Activated CD8-positive, alpha-beta memory T cell treated with anti-CD3 and anti-CD28 coated beads, Interleukin-2, amount 50 U/mL, for 4 hours (primary cell): ENCODE data around the gene CCNL2.

Source experiments
- DNase-seq: peaks from one replicate; pipeline ENCODE4 v3.0.0-alpha.2; 2020

The CCNL2 gene

DNA sequence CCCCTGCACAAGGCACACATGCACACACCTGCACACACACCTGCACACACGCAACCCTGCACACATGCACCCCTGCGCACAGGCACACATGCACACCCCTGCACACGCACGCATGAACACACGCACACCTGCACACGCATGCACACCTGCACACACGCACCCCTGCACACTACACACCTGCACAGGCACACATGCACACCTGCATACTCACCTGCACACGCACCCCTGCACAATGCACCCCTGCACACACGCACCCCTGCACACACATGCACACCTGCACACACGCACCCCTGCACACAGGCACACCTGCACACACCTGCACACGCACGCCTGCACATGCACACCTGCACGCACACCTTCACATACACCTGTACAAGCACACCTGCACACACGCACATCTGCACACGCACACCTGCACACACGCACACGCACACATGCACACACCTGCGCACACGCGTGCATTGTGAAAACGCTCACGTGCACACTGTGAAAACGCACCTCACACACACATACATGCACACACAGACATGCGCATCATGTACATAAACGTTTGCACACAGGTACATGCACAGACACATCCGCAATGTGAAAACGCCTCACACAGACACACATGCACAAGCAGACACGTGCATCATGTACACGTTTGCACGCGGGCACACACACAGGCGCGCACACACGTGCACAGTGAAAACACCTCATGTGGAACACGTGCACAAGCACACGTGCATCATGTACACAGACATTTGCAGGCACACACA lies 58.2 kb downstream of the CCNL2 start:
- DNase-seq = no peak

DNA sequence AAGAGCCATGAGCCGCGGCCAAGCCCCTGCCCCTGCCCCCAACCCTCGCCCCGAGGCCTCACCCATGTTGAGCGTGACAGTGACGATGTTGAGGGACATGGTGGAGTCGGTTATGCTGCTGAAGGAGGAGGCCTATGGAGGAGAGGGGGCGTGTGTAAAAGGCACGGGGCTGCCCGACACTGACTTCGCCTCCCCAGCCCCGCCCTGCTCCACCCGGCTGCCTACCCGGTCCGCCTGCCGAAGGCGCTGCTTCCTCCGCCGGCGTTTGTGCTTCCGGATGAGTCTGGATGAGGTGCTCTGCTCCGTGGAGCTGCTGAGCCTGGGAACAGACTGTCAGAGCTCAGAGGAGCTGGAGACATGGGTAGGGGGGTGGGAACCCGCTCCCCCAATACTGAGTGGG lies 59.0 kb downstream of the CCNL2 start:
- no peak for DNase-seq

DNA sequence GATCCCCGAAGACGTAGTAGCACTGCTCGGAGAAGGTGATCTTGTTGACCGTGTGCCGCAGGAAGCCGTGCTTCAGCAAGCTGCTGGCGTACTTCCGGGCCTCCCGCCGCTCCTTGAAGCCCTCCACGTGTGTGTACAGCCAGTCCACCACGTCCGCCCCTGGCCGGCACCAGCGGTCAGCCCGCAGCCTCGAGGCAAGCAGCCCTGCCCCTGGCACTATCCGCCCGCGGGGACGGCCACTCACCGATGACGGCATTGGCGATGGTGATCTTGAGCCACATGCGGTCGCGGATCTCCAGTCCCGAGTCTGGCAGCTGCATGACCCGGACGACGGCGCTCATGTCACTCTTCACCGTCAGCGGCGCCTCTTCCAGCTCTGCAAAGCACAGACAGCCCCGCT lies 60.9 kb downstream of the CCNL2 start:
- no peak for DNase-seq

DNA sequence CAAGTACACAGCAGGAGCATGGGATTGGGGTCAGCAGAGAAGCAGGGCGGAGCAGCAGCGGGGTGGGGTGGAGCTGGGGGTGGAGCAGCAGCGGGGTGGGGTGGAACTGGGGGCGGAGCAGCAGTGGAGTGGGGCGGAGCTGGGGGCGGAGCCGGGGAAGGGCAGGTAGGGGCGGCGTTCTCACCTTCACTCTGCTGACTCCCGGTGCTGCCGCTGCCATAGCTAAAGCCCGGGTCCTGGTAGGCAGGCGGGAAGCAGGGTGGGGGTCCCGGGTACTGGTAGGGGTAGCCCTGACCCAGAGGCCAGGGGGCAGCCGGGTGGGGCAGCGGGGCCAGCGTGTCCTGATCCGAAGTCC lies 61.4 kb downstream of the CCNL2 start:
- DNase-seq = no peak

DNA sequence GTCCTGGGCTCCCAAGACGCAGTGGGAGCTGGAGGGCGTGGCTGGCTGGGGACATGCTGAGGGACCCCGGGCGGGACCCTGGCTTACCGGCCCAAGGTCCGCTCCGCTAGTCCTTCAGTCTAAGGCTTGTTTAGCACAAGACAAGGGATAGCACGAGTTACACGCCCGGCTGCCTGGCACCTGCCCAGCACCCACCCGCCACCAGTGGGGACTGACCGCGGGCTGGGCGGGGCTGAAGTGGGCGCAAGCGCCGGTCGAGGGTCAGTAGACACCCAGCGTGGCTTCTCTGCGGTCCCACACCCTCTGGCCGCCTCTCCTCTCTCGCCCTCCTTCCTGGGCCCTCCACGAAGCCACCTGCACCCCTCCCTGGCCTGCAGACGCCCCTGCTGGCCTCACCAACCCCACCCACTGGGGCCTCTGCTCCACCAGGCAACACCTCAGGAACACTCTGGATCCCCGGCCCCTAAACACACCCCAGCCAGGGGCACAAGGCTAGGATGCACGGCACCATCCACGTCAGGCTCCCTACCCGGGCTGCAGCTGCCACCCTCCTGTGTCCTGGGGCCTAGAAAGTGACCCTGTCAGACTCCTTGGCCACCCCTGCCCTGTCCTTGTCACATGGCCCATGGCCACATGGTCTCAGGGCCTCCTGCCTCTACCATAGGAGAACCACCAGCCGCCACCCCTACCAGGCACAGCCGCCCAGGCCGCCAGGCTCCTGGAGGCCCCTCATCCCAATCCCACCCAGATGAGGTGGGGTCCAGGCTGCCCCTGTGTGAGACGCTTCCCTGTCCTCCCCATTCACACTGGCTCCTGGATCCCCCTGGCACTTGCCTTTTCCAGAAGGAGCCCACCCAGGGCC lies 62.0 kb downstream of the CCNL2 start:
- DNase-seq = no peak

DNA sequence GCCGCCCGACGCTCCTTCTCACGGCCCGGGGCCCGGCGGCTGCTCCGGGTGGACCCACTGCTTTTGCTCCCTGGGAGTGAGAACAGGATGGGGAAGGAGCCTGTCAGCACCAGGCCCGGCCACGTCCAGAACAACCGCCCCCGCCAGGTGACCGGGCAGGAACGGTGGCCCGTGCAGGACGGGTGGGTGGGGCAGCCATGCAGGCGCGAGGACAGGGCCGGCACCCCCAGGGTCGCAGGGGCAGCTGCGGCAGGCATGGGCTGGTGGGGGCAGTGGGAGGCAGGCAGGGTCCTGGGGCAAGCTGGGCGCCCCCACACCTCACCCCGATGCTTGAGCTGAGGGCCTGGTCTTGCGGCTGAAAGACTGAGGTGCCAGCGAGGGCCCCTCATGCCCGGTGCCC lies 62.7 kb downstream of the CCNL2 start:
- no peak for DNase-seq

DNA sequence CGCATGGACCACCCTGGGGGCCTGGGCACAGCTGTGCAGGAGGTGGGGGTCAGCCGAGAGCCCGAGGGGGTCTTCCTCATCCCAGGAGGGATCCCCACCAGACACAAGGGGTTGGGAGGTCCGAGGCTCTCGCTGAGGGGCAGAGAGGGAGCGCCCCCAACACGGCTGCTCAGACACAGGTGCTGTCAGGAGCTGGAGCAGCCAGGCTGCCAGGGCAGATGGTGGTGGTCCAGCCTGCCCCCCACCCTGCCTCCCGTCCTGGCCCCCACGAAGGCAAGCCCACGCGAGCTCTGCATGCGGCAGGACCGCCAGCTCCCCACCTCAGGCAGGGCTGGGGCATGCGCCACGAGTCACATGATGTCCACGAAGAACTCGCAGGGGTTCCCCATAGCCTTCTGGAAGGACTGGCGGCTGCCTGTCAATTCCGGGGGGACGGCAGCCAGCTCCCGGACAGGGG lies 63.3 kb downstream of the CCNL2 start:
- no peak for DNase-seq
